Natural killer cell treated with Interleukin-12 subunit alpha and Interleukin-12 subunit beta and Interleukin-15 and Interleukin-18, amount 100 ng/mL, for 72 hours (primary cell): ENCODE data around the gene TOE1. TPM values are rescaled to one million over a fixed set of nuclear protein-coding genes. Genes with fewer than 3 reads are reported as not detected.

ENCODE experiments used
- ATAC-seq, 2 donors: fragments of 150-1000 bp; cut with Tn5 transposase in 1 of 2; sonication (Bioruptor Pico), chemical (Tn5 transposase) in 1 of 2; 2 replicates each; pipeline ENCODE4 v1.10.0; 2021
- DNase-seq: peaks from one replicate; pipeline ENCODE4 v3.0.0; 2022; ENCODE audit warnings: low spot score
- H3K27ac Mint-ChIP-seq, 2 donors: 1 replicate in 1 of 2; 2 replicates in 1 of 2; pipeline ENCODE4 v1.8.0; 2022; ENCODE audit warnings: mixed read lengths in 2 of 2, mild to moderate bottlenecking in 1 of 2, moderate library complexity in 1 of 2
- H3K27me3 Mint-ChIP-seq, 2 donors: 1 replicate in 1 of 2; 2 replicates in 1 of 2; pipeline ENCODE4 v1.8.0; 2022; ENCODE audit warnings: mixed read lengths in 2 of 2
- H3K36me3 Mint-ChIP-seq: one replicate; pipeline ENCODE4 v1.8.0; 2022; ENCODE audit warnings: mixed read lengths
- H3K4me1 Mint-ChIP-seq, 2 donors: 1 replicate in 1 of 2; 2 replicates in 1 of 2; pipeline ENCODE4 v1.8.0; 2022; ENCODE audit warnings: low read depth in 2 of 2, mixed read lengths in 2 of 2, mild to moderate bottlenecking in 1 of 2
- H3K4me3 Mint-ChIP-seq: one replicate; pipeline ENCODE4 v1.8.0; 2022; ENCODE audit warnings: mixed read lengths
- H3K9me3 Mint-ChIP-seq: 2 replicates; pipeline ENCODE4 v1.8.0; 2022; ENCODE audit warnings: mixed read lengths
- total RNA-seq, 2 donors: library from RNA; stranded (reverse); gene quantifications; one replicate each; pipeline ENCODE4 v1.2.3, GENCODE V29; 2022

Gene TOE1
- total RNA-seq, 2 donors from 2014 or later = 29.8 to 43.6 TPM

DNA sequence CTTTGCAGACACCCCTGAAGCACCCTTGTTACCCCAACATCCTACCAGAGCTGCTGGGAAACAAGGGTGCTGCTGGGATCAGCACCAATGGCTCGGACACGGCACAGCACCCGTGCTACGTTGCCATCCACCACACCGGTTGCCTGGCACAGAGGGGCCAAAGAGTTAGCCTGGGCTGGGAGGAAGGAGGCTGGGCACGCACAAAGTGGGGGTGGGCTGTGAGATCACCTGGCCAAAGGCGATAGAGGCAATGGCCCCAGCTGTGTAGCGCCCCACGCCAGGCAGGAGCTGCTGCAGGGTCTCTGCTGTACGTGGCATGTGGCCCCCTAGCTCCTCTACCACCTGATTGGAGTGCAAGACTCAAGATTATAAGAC is 7.6 kb upstream of the TOE1 start:
- Mint-ChIP-seq H3K4me3 (no peak overlapping the region), H3K27ac (no peak overlapping the region), H3K27me3 (no peaks in the 10 kb centered on the region), H3K4me1 (peaks cover 7 to 15% of the 10 kb centered on the region in 2 donors), H3K36me3 (no peaks in the 10 kb centered on the region), H3K9me3 (no peaks in the 10 kb centered on the region)
- no peak for ATAC-seq
- DNase-seq = no peak

DNA sequence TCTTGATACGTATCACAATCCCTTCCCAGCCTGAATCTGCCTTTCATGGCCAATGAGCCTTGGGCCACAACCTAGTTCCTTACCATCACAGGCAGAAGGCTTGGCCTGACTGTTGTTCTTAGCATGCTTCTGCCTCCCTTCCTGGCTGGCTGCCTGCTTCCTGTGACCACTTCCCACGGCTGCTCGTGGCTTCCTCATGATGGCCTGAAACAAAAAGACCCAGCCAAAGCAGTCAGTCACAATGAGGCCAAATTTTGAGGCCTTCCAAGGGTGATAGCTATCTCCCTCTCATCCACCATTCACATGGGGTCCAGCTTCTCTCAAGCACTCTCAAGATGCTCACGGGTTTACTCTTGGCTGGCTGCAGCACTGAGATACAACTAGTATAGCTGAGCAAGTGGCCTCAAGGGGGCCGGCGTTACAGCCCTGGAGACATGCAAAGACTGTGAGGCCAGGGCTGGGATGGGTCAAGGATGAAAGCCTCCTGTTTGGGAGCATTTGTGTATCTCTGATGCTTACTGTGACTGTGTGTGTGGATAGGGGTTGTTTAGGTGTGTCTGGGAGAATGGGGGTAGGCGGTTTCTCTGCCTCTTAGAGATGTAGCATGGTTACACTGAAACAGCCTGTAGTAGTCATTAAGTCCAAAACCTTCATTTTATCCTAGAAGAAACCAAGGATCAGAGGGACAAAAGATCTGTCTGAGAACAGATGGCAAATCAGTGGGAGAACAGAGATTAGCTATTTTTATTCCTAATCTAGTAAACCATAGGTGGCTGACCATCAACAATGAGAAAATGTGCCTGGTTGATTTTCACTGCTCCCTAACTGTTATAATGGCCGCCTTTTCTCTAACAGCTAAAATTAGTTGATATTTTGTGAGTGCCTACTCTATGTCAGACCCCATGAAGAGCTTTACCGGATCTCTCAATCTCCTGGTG is 5.4 kb upstream of the TOE1 start:
- DNase-seq (no peak), ATAC-seq (no peak)
- Mint-ChIP-seq H3K27ac (peak overlapping the region in 1 of 2 donors; percentile 61), H3K4me3 (no peak overlapping the region), H3K27me3 (no peaks in the 10 kb centered on the region), H3K9me3 (no peaks in the 10 kb centered on the region), H3K4me1 (peaks cover 27 to 33% of the 10 kb centered on the region in 2 donors), H3K36me3 (peaks cover 14% of the 10 kb centered on the region)

DNA sequence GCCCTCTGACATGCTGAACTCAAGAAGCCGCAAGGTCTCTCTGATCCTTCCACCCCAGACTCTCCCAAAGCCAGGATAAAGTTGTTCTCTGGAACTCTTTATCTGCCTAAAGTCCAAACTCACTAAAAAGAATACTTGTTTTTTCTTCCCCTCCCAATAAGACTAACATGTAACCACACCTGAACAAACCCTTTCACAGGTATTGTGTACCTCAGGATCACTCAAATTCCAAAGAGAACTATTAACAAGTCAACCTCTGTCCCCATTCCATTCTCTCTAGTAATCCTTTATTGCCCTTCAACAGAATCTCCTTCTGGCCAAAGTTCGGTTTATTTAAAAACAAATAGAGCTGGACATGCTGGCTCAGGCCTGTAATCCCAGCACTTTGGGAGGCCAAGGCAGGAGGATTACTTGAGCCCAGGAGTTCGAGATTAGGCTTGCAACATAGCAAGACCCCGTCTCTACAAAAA is 4.1 kb upstream of the TOE1 start:
- peaks cover 37 to 38% of the 10 kb centered on the region in 2 donors for H3K4me1 Mint-ChIP-seq
- peaks cover 20% of the 10 kb centered on the region for H3K36me3 Mint-ChIP-seq
- no peak overlapping the region for H3K4me3 Mint-ChIP-seq
- no peak overlapping the region for H3K27ac Mint-ChIP-seq
- H3K9me3 Mint-ChIP-seq = no peaks in the 10 kb centered on the region
- no peaks in the 10 kb centered on the region for H3K27me3 Mint-ChIP-seq
- ATAC-seq (no peak), DNase-seq (no peak)

DNA sequence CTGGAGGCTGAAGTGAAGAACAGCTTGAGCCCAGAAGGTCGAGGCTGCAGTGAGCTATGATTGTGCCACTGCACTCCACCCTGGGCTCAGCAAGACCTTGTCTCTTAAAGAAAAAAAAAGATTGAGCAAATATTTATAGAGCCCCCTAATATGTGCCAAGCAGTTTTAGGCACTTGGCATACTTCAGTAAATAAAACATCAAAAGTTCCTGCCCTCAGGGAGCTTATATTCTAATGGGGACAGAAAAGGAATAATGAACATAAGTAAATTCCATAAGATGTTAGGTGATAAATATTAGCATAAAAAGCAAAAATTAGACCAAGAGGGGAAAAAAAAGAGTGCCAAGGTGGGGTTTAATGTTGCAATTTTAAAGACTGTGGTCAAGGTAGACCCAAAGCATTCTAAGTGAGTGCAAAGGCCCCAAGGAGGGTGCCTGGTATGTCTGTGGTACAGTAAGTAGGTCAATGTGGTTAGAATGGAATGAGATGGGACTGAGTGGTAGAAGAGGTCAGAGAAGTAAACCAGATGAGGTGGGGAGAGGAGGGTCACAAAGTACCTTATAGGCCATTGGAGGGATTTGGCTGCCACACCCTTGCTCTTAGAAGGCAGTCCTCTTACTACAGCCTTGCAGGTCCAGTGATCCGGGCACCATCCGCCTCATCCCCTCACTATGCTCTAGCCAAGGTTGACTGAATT is 2.2 kb upstream of the TOE1 start:
- no peak for ATAC-seq
- DNase-seq = no peak
- H3K9me3 Mint-ChIP-seq = no peaks in the 10 kb centered on the region
- H3K4me3 Mint-ChIP-seq = peak overlapping the region; percentile 99
- H3K27ac Mint-ChIP-seq = peak overlapping the region; percentile 96 to 100
- peaks cover 48 to 50% of the 10 kb centered on the region in 2 donors for H3K4me1 Mint-ChIP-seq
- no peaks in the 10 kb centered on the region for H3K27me3 Mint-ChIP-seq
- peaks cover 24% of the 10 kb centered on the region for H3K36me3 Mint-ChIP-seq

DNA sequence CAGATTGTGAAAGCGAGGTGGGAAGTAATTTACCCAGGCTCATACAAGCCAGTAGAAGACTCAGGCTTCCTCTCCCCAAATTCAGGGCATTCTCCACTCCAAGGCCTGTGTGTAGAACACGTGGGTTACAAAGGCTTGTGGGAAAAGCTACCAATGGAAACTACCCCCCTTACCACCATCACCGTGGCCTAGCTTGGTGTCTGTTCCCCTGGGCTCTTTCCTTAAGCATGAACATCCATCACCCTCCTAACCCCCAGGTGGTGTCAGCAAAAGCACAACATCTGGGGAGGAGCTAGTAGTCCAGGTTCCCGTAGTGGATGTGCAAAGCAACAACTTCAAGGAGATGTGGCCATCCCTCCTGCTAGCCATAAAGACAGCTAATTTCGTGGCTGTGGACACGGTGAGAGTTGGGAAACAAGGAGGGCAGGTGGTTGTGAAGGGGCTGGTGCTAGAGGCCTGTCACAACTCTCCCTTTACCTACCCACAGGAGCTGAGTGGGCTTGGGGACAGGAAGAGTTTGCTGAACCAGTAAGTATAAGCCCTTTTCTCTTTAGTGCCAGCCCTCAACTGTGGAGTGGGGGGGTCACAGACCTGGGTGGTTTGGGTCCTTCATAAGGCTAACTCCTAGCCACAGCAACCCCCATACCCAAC is 971 bp downstream of the TOE1 start:
- ATAC-seq = no peak
- DNase-seq = no peak
- Mint-ChIP-seq H3K36me3 (peaks cover 24% of the 10 kb centered on the region), H3K4me3 (peak overlapping the region; percentile 99), H3K9me3 (no peaks in the 10 kb centered on the region), H3K27me3 (no peaks in the 10 kb centered on the region), H3K4me1 (peaks cover 38 to 43% of the 10 kb centered on the region in 2 donors), H3K27ac (peak overlapping the region; percentile 96 to 100)

DNA sequence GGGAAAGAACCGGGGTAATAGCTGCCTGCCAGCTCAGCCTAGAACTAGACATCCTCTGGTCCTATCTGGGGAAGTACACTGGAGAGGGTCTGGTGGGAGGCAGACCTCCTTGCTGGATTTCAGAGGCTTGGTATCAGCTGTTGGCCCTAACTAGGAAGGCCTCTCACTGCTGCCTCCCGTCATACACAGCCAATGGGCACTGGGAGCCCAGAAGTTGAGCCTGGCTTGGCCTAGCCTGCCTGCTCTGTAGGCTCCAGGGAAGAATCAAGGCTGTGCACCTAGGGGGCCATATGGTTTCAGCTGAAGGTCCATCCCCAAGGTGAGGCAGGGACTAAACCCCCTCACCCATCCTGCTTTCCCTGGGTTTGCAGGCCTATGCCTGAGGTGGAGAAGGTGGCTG is 4.5 kb downstream of the TOE1 start:
- Mint-ChIP-seq H3K36me3 (peaks cover 11% of the 10 kb centered on the region), H3K9me3 (no peaks in the 10 kb centered on the region), H3K4me1 (peaks cover 19 to 24% of the 10 kb centered on the region in 2 donors), H3K4me3 (no peak overlapping the region), H3K27ac (no peak overlapping the region), H3K27me3 (no peaks in the 10 kb centered on the region)
- no peak for ATAC-seq
- DNase-seq = no peak

DNA sequence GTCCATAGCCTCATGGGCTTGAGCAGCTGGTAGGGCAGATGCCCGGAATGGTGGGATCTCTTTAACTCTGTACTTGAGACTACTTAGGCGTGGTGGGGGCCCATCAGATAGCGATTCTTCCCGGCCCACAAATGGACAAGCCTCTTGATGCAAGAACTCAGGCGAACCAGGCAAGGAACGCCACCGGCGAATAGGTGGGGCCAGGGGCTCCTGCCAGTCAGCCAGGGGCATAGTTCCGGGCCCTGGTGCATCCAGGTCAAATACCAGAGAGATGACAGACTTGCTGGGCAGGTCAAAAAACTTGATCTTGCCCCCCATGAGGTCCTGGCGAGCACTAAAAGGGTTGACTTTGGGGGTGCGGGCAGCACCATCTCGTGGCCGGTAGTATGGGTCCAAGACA is 5.0 kb downstream of the TOE1 start:
- DNase-seq (no peak), ATAC-seq (no peak)
- H3K27me3 Mint-ChIP-seq = no peaks in the 10 kb centered on the region
- H3K9me3 Mint-ChIP-seq = no peaks in the 10 kb centered on the region
- no peak overlapping the region for H3K4me3 Mint-ChIP-seq
- no peak overlapping the region for H3K27ac Mint-ChIP-seq
- peaks cover 11% of the 10 kb centered on the region for H3K36me3 Mint-ChIP-seq
- H3K4me1 Mint-ChIP-seq = peaks cover 16 to 20% of the 10 kb centered on the region in 2 donors

DNA sequence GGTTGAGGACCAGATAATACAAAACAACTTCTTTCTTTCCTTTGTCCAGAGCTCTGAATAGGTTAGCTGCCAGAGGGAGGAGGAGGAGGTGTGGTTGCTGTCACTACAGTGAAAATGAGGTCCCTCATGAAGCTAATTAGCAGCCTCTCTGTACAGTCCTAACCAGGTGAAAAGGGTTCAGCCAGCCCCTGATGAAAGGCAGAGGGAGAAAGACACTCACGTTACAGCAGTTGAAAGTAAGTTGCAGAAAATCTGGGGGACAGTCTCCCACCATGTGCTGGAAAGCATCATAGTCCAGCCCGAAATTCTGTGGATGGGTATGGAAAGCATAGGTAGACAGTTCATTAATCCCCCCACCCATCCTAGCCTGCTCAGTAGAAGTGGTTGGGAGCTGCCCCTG is 6.5 kb downstream of the TOE1 start:
- no peaks in the 10 kb centered on the region for H3K9me3 Mint-ChIP-seq
- H3K27me3 Mint-ChIP-seq = no peaks in the 10 kb centered on the region
- no peak overlapping the region for H3K4me3 Mint-ChIP-seq
- DNase-seq = no peak
- no peak for ATAC-seq
- peaks cover 10 to 12% of the 10 kb centered on the region in 2 donors for H3K4me1 Mint-ChIP-seq
- H3K27ac Mint-ChIP-seq = no peak overlapping the region
- H3K36me3 Mint-ChIP-seq = peaks cover 4% of the 10 kb centered on the region

DNA sequence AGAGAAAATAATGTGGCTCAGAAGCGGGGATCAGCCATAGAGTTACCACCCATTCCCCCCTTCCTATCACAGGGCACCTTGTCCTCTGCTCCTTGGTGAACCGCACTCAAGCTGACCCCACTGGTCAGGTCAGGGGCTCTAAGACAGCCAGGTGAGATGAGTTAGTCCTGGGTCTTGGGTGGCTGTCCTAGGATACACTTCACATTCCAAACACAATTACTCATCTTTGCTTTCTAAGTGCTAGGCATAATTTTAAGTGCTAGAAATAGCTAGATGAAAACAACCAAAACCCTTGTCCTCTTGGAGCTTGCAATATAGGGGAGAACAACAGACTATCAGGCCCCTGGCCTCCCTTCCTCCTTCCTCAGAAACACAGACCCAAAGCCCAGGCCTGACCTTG is 8.1 kb downstream of the TOE1 start:
- no peak for DNase-seq
- H3K4me3 Mint-ChIP-seq = no peak overlapping the region

DNA sequence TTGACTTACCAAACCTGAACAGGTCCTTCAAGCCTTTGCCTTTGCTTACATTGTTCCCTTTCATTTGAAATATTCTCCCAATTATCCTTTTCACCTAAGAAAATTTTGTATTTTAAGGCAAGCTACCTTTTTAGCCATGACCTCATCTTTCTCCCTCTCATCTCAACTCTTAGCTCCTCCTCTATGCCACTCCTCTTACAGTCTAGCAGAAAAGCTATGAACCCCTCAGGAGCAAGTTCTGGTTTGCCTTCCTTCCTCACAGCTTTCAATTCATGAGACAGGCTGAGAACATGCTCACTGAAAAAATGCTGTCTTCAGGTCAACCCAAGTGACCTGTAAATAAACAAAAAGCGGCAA is 8.6 kb downstream of the TOE1 start:
- H3K4me1 Mint-ChIP-seq = no peaks in the 10 kb centered on the region
- H3K27ac Mint-ChIP-seq = no peak overlapping the region
- DNase-seq (no peak), ATAC-seq (no peak)
- no peaks in the 10 kb centered on the region for H3K9me3 Mint-ChIP-seq
- H3K27me3 Mint-ChIP-seq = no peaks in the 10 kb centered on the region
- no peaks in the 10 kb centered on the region for H3K36me3 Mint-ChIP-seq
- no peak overlapping the region for H3K4me3 Mint-ChIP-seq

More for the DNA sequence above, 8.1 kb downstream of the TOE1 start:
- no peaks in the 10 kb centered on the region for H3K27me3 Mint-ChIP-seq
- H3K36me3 Mint-ChIP-seq = no peaks in the 10 kb centered on the region
- no peak for ATAC-seq
- H3K9me3 Mint-ChIP-seq = no peaks in the 10 kb centered on the region
- peaks cover 0 to 1% of the 10 kb centered on the region in 2 donors for H3K4me1 Mint-ChIP-seq
- H3K27ac Mint-ChIP-seq = no peak overlapping the region

DNA sequence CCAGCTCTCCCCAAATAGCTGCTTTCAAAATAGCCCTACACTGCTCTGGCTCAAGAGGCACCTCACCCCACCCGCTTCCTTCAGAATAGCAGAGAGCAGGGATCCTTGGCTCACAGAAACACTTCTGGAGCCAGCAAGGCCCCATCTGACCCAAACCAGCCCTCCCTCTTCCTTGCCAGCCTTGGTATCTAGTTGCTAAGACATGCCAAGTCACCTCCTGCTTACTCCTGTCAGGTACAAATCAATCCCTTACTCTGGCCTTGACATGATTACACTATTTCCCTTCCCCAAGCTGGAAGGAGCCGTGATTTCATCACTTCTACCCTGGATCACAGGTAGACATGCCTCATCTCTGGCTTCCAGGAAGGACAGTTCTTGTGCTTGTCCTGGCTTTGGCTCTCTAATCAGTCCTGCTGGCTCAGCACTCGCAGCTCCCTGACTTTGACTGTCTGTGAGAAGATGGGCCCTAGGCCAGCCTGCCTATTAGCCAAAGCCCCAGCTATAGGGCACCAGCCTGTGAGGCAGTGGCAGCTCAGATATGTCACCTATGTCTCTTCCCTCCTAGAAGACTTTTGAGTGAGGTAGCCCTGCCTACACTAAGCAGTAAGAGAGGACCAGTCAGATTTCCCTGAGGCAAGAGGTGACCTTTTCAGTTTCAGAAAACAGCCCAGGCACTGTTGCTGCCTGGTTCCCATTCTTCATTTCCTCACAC is 9.2 kb downstream of the TOE1 start:
- H3K4me1 Mint-ChIP-seq = no peaks in the 10 kb centered on the region
- no peak for ATAC-seq
- H3K36me3 Mint-ChIP-seq = no peaks in the 10 kb centered on the region
- H3K9me3 Mint-ChIP-seq = no peaks in the 10 kb centered on the region
- DNase-seq = no peak
- H3K27ac Mint-ChIP-seq = no peak overlapping the region
- no peak overlapping the region for H3K4me3 Mint-ChIP-seq
- no peaks in the 10 kb centered on the region for H3K27me3 Mint-ChIP-seq

DNA sequence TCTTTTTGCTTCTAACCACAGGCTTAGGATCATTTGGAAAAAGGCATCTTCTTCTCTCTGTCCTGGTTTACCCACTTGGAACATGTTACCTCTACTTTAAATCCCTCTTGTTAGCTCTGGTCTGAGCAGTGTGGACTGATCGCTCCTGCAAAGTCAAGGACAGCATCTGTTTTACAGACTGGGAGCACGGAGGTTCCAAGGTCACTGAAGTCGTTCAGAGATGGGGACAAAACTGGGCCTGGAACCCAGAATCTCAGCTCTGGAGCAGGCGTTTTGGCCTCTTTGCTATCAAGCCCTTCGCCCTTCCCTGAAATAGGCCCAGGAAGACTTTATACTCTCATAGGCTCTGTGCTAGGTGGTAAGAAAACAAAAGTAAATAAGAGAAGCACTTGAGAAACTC is 11.5 kb downstream of the TOE1 start:
- H3K9me3 Mint-ChIP-seq = no peaks in the 10 kb centered on the region
- no peak overlapping the region for H3K4me3 Mint-ChIP-seq
- H3K27me3 Mint-ChIP-seq = no peaks in the 10 kb centered on the region
- DNase-seq = no peak
- no peaks in the 10 kb centered on the region for H3K4me1 Mint-ChIP-seq
- no peaks in the 10 kb centered on the region for H3K36me3 Mint-ChIP-seq
- no peak for ATAC-seq
- H3K27ac Mint-ChIP-seq = no peak overlapping the region

DNA sequence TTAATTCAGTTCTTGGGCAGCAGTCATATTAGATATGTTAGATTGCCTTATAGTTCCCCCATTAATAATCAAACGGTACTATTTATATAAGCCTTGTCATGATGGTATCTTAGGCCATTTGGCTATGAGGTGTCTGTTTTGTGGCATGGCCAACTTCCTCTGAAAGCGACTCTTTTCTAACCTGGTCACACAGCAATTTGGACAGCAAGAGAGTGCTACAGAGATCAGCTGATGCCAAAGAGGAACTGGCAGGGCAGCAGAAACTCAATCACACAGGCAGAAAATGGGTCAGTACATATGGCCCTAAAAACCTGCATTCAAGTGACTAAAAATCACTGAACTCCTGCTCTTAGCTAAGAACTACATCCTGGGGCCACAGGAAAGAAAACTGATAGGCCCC is 13.7 kb downstream of the TOE1 start:
- Mint-ChIP-seq H3K4me1 (no peaks in the 10 kb centered on the region), H3K27me3 (no peaks in the 10 kb centered on the region)

More for the DNA sequence above, 13.7 kb downstream of the TOE1 start:
- no peak for DNase-seq
- no peak for ATAC-seq
- Mint-ChIP-seq H3K4me3 (no peak overlapping the region), H3K36me3 (no peaks in the 10 kb centered on the region), H3K9me3 (no peaks in the 10 kb centered on the region), H3K27ac (no peak overlapping the region)
